Sigmoid colon (tissue), 7 donors: ENCODE data around the gene BCAS1. TPM values are rescaled to one million over a fixed set of nuclear protein-coding genes. Genes with fewer than 3 reads are reported as not detected.

Experiments
- DNase-seq: peaks from one replicate; pipeline ENCODE4 v3.0.0-alpha.2; 2019
- H3K27ac ChIP-seq, 4 donors: fragments of 200-600 bp; sonication (generic); one replicate each; pipeline ENCODE4 v1.5.1; 2016 to 2019; ENCODE audit warnings: mild to moderate bottlenecking in 1 of 4
- H3K27me3 ChIP-seq, 3 donors: fragments of 200-600 bp; sonication (generic); one replicate each; pipeline ENCODE4 v1.5.1; 2019; ENCODE audit warnings: mild to moderate bottlenecking in 1 of 3
- H3K36me3 ChIP-seq, 4 donors: fragments of 200-600 bp; sonication (generic); one replicate each; pipeline ENCODE4 v1.5.1; 2016 to 2019
- H3K4me1 ChIP-seq, 4 donors: fragments of 200-600 bp; sonication (generic); one replicate each; pipeline ENCODE4 v1.5.1; 2017 to 2019
- H3K4me3 ChIP-seq, 4 donors: fragments of 200-600 bp; sonication (generic); one replicate each; pipeline ENCODE4 v1.5.1; 2017 to 2019; ENCODE audit warnings: mild to moderate bottlenecking in 2 of 4, moderate library complexity in 1 of 4
- H3K9me3 ChIP-seq, 4 donors: fragments of 200-600 bp in 3 of 4; sonication (generic) in 3 of 4; one replicate each; pipeline versions ENCODE4 v1.5.1 to v1.6.1; 2013 to 2019
- CTCF ChIP-seq, 4 experiments: fragments of 450-650 bp in 3 of 4; fragments of 200-600 bp in 1 of 4; IDR thresholded peaks; one replicate each; pipeline ENCODE4 v1.5.1; 2016 to 2019; ENCODE audit warnings: antibody characterized with exemption in 4 of 4, mild to moderate bottlenecking in 3 of 4, moderate library complexity in 2 of 4
- EP300 ChIP-seq, 4 donors: sonication (generic); formaldehyde crosslinking; IDR thresholded peaks; one replicate each; pipeline ENCODE4 v1.6.1; 2017; ENCODE audit warnings: antibody characterized with exemption in 4 of 4
- POLR2A ChIP-seq, 2 donors: fragments of 450-650 bp; IDR thresholded peaks; one replicate each; pipeline ENCODE4 v1.6.1; 2016; ENCODE audit warnings: antibody characterized with exemption in 2 of 2, mild to moderate bottlenecking in 2 of 2, moderate library complexity in 2 of 2
- POLR2AphosphoS5 ChIP-seq, 4 donors: sonication (generic); formaldehyde crosslinking; IDR thresholded peaks; one replicate each; pipeline ENCODE4 v1.6.1; 2017; ENCODE audit warnings: antibody characterized with exemption in 4 of 4
- WGBS, 2 donors: extraction: QIAGEN DNeasy Blood & Tissue Kit; methylation state at CpG; one replicate each; pipeline ENCODE4 v1.1.7; 2013; 5-methylcytosine and 5-hydroxymethylcytosine counted together
- intact Hi-C: fragments of 100-400 bp; cut with DNase I; formaldehyde crosslinking; loops from one replicate; pipeline ENCODE4 v1.15.1; 2023
- polyA plus RNA-seq, 3 donors: library from polyadenylated mRNA; stranded (reverse); fragments of 200-250 nt; gene quantifications; one replicate each; pipeline ENCODE4 v1.2.3, GENCODE V29; 2013
- total RNA-seq, 4 donors: library from RNA; depleted of rRNA; stranded (reverse); fragments of >200 nt; gene quantifications; one replicate each; pipeline ENCODE4 v1.1.0, GENCODE V29; 2016
- donor health status: healthy with polysubstance abuse.
- donor health status: Bipolar disorder and iron deficiency.
- donor health status: healthy.

Gene BCAS1
- total and polyA plus RNA-seq, 7 donors: 0.71 to 198 (median 35.4) TPM; not detected in 2

- no peak for TF ChIP-seq CTCF (IDR thresholded peaks at IDR 0.05)
- no peak for TF ChIP-seq POLR2AphosphoS5 (IDR thresholded peaks at IDR 0.05)
- no peak for TF ChIP-seq EP300 (IDR thresholded peaks at IDR 0.05)
- no peak for TF ChIP-seq POLR2A (IDR thresholded peaks at IDR 0.05)
- 80 to 88% methylated on average over 9 of the region's 9 CpGs for WGBS, 2 donors
These were observed 79.5 kb downstream of the BCAS1 start for GRCh38 chr20:53990768-53991450.

DNA sequence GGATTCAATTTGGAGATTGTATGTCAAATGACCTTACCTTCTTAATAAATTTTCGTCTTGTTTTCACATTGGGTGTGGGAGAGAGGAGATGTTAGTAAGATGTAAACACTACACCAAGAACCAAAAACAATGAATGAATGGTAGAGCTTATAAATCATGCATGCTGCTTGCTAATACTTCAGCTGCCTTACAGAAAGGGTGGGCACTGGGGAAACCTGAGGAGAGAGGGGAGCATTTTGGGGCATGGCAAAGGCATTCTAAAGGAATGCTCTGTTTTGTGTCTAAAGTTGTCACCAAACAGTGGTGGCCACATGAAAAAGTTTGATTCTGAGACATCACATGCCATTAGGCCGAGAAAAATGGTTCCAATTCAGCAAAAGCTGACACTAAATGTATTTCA, 80.4 kb downstream of the BCAS1 start:
- no peak overlapping the region for H3K4me3 ChIP-seq
- TF ChIP-seq POLR2AphosphoS5 (IDR thresholded peaks at IDR 0.05) (no peak), EP300 (IDR thresholded peaks at IDR 0.05) (no peak), CTCF (IDR thresholded peaks at IDR 0.05) (no peak), POLR2A (IDR thresholded peaks at IDR 0.05) (no peak)
- H3K27ac ChIP-seq: no peak overlapping the region
- H3K36me3 ChIP-seq: no peaks in the 10 kb centered on the region
- no peaks in the 10 kb centered on the region for H3K9me3 ChIP-seq
- DNase-seq: no peak
- intact Hi-C loops: no loop called here
- 88% methylated on average over 2 of the region's 2 CpGs for WGBS, 2 donors
- H3K27me3 ChIP-seq: no peaks in the 10 kb centered on the region
- H3K4me1 ChIP-seq: no peaks in the 10 kb centered on the region

More at GRCh38 chr20:53990768-53991450, 79.5 kb downstream of the BCAS1 start:
- intact Hi-C loops: no loop called here
- no peak for DNase-seq
- Histone ChIP-seq H3K9me3 (no peaks in the 10 kb centered on the region), H3K4me3 (no peak overlapping the region), H3K4me1 (no peaks in the 10 kb centered on the region), H3K36me3 (no peaks in the 10 kb centered on the region), H3K27me3 (no peaks in the 10 kb centered on the region), H3K27ac (no peak overlapping the region)

DNA sequence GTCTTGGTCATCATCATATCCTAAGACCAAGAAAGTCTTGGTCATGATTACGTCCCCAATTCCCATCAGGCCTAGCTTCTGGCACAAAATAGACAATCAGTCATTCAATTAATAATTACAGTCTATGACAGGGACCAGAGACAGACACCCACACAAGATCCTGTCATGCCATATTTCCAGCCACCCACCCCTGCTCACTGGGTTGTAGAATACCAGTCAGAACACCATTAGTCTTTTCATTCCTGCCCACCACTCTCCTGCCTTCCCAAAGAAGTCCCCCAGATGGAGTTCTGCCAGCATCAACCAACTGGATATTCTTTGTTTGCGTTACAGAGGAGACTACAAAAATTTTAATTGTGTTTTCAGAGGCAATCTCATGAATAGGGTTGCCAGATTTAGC, 81.0 kb downstream of the BCAS1 start:
- H3K4me1 ChIP-seq: no peaks in the 10 kb centered on the region
- intact Hi-C loops: no loop called here
- no peak overlapping the region for H3K4me3 ChIP-seq
- H3K27ac ChIP-seq: no peak overlapping the region
- H3K27me3 ChIP-seq: no peaks in the 10 kb centered on the region
- 89 to 91% methylated on average over 2 of the region's 2 CpGs for WGBS, 2 donors
- H3K36me3 ChIP-seq: no peaks in the 10 kb centered on the region
- DNase-seq: no peak
- TF ChIP-seq POLR2A (IDR thresholded peaks at IDR 0.05): no peak
- TF ChIP-seq CTCF (IDR thresholded peaks at IDR 0.05): no peak
- H3K9me3 ChIP-seq: no peaks in the 10 kb centered on the region

- 89 to 90% methylated on average over 4 of the region's 4 CpGs for WGBS, 2 donors
- no peaks in the 10 kb centered on the region for H3K4me1 ChIP-seq
- H3K27me3 ChIP-seq: no peaks in the 10 kb centered on the region
- intact Hi-C loops: no loop called here
- no peak for DNase-seq
- no peaks in the 10 kb centered on the region for H3K36me3 ChIP-seq
- no peak for TF ChIP-seq POLR2A (IDR thresholded peaks at IDR 0.05)
- TF ChIP-seq CTCF (IDR thresholded peaks at IDR 0.05): peak in 1 of 4 experiments; percentile 11
- H3K4me3 ChIP-seq: no peak overlapping the region
- H3K9me3 ChIP-seq: no peaks in the 10 kb centered on the region
- no peak overlapping the region for H3K27ac ChIP-seq
These were observed 84.2 kb downstream of the BCAS1 start for GRCh38 chr20:53986037-53986650.

DNA sequence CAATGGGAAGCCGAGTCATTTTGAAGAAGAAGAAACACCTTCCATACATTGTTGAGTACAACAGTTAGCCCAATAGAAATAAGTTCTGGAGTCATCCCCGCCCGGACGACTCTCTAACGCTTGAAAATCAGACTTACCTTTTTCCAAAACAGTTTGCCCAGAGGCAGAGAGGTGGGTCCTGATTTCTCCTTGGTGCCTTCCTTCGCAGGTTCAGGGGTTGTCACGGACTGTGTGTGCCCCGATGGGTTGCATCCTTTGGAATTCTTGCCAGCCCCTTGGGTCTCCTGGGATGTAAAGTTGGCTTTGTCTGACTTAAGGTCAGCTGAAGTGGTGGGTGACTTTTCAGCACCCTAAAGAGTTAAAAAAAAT, 85.3 kb downstream of the BCAS1 start:
- H3K9me3 ChIP-seq: no peaks in the 10 kb centered on the region
- intact Hi-C loops: no loop called here
- H3K36me3 ChIP-seq: no peaks in the 10 kb centered on the region
- peaks cover 0 to under 1% (median 0%) of the 10 kb centered on the region in 4 donors for H3K4me1 ChIP-seq
- no peak overlapping the region for H3K27ac ChIP-seq
- WGBS, 2 donors: 94 to 95% methylated on average over 8 of the region's 8 CpGs
- H3K4me3 ChIP-seq: no peak overlapping the region
- no peaks in the 10 kb centered on the region for H3K27me3 ChIP-seq
- TF ChIP-seq POLR2AphosphoS5 (IDR thresholded peaks at IDR 0.05) (no peak), CTCF (IDR thresholded peaks at IDR 0.05) (no peak), POLR2A (IDR thresholded peaks at IDR 0.05) (no peak), EP300 (IDR thresholded peaks at IDR 0.05) (no peak)
- no peak for DNase-seq
